Stimulated activated CD8-positive, alpha-beta memory T cell treated with anti-CD3 and anti-CD28 coated beads, Interleukin-2, amount 100 ng/mL, for 48 hours (primary cell): ENCODE data around the gene MEX3C.

Experiments used
- DNase-seq, 2 donors: peaks; one replicate each; pipeline ENCODE4 v3.0.0-alpha.2; 2020; ENCODE audit warnings: low read depth in 2 of 2

MEX3C gene

GRCh38 chr18:51191128-51191717 lies 6.3 kb downstream of the MEX3C start:
- DNase-seq, result no peak

- DNase-seq, result no peak
These were observed 7.5 kb downstream of the MEX3C start for GRCh38 chr18:51190000-51190399.

DNA sequence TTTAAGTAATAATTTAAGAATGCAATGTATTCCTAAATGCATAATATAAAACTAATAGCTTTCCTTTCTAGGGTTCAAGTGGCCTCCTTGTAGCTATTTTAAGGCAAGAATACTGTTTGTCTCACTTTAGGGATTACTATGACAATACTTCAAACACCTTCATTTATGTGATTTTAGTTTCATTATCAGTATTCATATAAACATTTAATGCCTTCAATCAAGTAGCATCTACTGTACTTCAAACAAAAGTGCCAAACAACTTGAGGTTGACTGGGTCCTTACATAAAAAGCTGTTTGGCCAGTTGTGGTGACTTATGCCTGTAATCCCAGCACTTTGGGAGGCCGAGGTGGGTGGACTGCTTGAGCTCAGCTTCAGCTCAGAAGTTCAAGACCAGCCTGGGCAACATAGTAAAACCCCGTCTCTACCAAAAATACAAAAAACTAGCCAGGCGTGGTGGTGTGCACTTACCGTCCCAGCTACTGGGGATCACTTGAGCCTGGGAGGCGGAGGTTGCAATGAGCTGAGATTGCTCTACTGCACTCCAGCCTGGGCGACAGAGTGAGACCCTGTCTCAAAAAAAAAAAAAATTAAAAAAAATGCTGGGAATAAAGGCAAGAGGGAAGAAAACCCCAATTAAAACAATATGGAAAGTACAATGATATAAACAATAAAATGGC lies 9.3 kb downstream of the MEX3C start:
- DNase-seq, result no peak

GRCh38 chr18:51185075-51185474 lies 12.4 kb downstream of the MEX3C start:
- no peak for DNase-seq

GRCh38 chr18:51184091-51184457 lies 13.4 kb downstream of the MEX3C start:
- no peak for DNase-seq

DNA sequence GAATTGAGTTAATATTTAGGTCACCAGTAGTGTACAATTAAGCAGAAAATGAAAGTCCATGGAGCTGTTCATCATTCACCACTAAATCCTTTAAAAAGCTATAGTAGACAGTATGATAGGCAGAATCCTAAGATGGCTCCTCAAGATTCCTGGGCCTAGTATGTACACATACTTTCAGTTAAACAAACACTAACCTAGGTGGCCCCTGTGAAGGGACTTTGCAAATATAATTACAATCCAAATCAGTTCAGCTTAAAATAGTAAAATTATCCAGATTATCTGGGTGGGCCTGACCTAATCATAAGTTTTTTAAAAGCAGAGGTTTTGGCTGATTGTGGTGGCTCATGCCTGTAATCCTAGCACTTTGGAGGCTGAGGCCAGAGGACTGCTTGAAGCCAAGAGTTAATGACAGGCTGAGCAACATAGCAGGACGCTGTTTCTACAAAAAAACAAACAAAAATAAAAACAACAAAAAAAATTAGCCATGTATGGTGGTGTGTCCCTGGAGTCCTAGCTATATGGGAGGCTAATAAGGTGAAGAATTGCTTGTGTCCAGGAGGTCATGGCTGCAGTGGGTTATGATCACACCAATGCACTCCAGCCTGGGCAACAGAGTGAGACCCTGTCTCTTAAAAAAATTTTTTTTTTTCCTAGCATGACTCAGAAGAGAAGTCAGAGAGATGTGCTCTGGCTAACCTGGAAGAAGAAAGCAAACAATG lies 13.9 kb downstream of the MEX3C start:
- no peak for DNase-seq

DNA sequence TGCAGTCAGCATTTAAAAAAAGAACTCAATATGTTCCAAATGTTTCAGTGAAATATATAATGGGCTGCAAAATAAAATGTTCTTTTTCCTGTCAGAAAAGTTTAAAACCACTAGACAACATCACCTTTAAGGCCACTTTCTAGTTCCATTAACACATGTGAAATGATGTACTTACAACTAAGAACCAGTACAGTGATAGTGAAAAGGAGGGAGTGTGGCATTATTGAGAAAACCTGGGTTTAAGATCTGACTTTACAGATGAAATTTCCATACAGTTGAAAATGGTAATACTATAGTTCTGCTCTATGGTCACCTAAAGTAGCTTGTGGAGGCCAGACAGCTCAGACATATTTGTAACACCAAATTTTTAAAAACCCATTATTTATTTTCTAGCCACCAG lies 14.7 kb downstream of the MEX3C start:
- DNase-seq, result no peak

GRCh38 chr18:51171625-51172259 lies 25.7 kb downstream of the MEX3C start:
- DNase-seq, result no peak

DNA sequence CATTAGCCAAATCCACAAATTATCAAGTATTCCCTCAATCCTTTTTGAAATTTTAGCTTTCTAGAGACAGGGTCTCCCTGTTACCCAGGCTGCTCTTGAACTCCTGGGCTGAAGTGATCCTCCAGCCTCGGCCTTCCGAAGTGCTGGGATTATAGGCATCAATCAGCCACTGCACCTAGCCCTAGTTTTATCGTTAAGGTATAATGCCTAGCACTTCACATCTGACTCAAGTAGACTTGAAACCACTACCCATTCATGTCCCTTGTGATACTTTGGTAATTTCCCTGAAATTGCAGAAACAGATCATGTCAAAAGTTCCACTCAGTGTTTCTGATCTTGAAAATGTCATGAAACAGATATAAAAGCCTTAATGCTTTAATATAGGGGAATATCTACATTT lies 26.3 kb downstream of the MEX3C start:
- no peak for DNase-seq

DNA sequence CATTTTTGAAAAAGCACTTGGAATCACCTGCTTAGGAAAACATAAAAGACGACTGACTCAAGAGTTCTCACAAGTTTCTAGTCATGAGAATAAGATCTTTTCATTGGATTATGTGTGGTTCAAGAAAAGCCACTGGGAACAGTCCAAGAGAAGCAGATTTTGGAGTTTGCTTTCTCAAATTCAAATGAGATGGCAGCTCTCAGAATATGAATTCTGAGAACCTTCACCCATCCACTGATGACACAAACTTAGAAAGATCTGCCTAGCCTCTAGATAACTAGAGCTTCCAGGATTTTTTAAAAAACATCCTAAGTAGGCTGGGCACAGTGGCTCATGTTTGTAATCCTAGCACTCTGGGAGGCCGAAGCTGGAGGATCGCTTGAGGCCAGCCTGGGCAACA lies 26.8 kb downstream of the MEX3C start:
- no peak for DNase-seq

- no peak for DNase-seq
These were observed 27.8 kb downstream of the MEX3C start for GRCh38 chr18:51169731-51170130.

DNA sequence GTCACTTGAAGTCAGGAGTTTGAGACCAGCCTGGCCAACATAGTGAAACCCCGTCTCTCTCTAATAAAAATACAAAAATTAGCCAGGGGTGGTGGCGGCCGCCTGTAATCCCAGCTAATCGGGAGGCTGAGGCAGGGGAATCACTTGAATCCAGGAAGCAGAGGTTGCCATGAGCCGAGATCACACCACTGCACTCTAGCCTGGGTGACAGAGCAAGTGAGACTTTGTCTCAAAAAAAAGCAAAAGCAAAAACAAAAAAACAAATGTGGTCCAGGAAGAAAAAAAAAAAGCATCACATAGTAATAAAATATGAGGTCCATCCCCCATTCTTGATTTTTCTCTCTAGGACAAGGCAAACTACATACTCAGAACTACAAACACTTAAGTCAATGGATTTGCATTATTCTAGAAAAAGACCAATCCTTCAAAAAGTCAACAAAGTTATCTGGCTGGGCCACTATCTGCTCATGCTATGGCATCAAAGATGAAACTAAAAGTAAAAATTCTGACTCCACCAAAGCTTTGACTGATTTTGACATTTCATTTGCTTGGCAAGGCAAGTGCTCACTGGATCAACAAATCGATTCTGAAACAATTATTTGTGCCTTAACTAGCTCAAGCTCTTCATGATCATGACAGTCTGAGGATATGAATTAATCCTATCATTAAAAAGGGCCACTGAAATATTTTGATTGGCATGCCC lies 28.4 kb downstream of the MEX3C start:
- no peak for DNase-seq

DNA sequence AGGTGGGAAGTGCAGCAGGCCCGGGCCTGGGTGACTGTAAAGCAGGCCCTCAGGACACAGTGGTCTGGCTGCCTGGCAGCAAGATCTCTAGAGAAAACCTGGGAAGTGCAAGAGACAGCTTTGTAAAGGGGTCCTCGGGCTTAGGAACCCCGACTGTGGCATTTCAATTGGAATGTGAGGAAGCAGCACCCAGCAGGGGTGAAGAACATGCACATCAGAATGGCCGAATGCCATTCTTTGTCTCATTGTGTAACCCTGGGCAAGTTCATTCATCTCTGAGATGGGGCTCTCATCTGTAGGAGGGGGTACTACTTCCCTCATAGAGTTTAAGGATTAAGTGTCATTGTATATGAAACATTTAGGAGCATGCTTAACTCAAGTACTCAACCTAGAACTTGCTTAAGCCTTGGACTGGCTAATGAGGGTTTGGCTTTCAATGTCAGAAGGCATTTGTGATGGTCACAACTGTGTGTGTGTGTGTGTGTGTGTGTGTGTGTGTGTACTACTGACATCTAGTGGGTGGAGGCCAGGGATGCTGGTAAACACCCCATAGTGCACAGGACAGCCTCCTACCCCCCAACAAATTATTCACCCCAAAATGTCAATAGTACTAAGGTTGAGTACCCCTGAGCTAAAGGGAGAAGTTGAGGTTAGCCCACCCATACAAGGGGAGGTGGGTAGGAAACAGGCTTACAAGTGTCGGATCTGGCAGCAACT lies 29.3 kb downstream of the MEX3C start:
- DNase-seq, result no peak

DNA sequence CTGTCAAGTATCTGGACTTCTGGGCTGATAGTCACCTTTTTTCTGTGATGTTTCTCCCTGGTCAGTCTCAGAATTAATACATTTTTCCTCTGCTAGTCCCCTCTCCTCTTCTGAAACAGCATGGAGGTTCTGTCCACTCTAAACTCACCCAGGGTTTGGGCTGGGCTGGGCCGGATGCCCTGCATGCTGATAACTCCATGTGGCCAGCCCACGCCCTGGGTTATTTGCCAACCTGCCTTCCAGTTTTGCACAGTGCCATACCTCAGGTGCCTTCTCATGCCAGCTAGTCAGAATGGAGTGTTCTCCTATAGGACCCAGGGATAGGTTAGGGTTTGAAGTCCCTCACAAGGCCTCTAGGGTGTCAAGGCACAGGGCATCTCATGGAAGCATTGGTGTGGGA lies 32.2 kb downstream of the MEX3C start:
- DNase-seq, result no peak

DNA sequence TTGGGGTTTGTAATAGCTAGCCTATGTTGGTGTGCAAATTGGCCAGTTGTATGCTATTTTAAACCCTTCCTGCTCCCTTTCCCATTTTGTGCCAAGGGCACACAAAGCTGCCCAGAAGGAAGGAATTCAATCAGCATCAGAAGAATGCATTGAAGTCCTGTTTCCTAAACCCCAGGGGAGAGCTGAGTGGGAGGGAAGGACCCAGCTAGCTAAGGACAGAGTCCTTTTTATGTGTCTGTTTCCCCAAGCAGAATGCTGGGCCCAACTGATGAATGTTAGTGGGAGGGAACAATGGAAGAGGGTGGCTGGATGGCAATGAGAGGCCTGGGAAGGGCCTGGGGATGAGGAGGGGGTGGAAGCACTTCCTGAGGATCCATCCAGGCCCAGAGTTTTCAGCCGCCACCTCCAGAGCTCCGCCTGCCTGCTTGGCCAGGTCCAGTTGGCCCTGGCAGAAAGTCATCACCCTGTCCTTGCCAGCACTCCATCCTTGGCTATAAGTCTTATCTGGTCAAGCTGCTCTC lies 32.7 kb downstream of the MEX3C start:
- DNase-seq, result no peak

DNA sequence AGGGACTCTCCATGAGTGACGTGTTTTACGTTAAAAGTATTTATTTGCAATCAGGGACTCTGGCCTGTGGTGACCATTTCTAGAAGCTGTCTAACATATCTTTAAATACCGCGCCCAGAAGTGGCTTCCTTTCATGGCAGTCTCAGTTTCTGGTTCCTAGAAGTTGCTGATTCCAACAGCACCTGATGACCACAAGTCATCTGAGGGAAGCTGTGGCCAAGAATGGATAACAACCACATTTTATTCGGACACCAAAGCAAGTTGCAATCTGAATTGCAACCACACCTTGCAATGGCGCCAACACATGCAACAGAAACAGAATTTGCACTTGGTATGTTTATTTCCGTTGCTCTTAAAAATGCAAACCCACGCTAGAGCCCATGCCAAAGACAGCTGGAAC lies 33.1 kb downstream of the MEX3C start:
- DNase-seq, result no peak

GRCh38 chr18:51163543-51163942 lies 33.9 kb downstream of the MEX3C start:
- no peak for DNase-seq

DNA sequence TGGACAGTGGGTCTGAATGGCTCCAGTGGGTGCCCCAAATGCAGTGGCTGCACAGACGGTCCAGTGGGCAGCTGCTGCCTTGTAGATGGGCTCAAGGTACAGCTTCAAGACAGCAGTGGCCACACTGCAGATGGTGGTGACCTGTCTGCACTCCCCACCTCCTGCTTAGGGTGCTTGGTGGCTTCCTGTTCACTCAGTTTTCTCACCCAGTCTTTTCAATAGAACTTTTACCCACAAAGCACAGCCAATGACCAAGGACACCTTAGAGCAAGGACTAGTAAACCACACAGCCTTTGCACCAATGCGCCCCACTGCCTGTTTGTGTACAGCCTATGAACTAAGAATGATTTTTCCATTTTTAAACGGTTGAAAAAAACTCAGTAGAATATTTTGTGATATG lies 34.9 kb downstream of the MEX3C start:
- DNase-seq, result no peak

DNA sequence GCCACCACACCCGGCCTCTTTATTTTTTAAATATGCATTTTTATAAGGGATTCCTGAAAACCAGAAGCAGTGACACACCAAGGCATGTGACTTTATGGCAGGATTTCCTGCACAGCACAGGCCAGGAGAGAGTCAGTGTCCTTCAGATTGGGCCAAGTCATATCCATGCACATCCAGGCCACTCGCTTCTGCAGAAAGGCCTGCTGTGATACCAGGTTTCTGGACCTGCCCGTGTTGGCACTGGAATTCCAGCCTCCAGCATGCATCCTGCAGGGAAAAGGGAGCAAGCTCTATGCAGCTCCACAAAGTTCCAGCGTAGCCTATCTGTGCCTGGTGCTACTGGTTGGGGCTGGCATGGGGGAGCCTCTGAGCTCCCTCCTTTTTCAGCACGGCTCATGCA lies 36.8 kb downstream of the MEX3C start:
- no peak for DNase-seq

GRCh38 chr18:51157215-51157614 lies 40.3 kb downstream of the MEX3C start:
- DNase-seq, result no peak

DNA sequence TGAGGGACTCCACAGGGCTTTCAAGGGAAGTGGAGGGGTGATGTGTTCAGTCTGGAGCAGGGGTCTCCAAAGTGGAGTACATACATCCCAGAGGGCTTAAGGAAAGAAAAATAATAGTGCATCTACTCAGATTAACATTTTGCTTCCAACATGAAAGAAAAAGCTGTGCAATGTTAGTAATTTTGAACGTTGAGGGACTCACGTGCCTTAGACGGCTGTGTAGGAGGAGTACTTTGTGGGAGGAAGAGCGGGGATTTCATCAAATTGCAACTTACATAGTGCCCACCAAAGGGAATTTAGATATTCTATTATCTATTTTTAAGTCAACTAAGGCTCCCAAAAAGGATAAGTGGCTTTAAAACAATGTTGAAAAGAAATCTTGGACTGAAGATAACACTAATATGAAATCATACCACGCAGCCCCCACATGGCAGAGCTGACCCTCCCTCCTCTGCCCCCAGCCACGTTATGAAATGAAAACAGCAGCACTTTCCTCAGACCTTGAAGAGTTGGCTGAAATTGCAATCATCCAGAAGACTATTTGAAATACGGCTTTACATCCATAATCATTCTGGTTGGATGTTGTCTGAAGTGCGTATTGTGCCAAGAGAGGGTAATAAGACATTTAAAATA lies 42.9 kb downstream of the MEX3C start:
- DNase-seq, result no peak
